GM12873 (cell line): ENCODE data around the gene GABBR2.

Experiments
- TF ChIP-seq, protein P1 (sequence below): IDR thresholded peaks from 2 replicates; pipeline ENCODE4 v1.5.1; 2012; ENCODE audit warnings: low read depth, mild to moderate bottlenecking, moderate library complexity, low read length, control low read depth; ENCODE audit not compliant: insufficient read depth; ENCODE audit errors: missing control alignments

The GABBR2 gene

DNA sequence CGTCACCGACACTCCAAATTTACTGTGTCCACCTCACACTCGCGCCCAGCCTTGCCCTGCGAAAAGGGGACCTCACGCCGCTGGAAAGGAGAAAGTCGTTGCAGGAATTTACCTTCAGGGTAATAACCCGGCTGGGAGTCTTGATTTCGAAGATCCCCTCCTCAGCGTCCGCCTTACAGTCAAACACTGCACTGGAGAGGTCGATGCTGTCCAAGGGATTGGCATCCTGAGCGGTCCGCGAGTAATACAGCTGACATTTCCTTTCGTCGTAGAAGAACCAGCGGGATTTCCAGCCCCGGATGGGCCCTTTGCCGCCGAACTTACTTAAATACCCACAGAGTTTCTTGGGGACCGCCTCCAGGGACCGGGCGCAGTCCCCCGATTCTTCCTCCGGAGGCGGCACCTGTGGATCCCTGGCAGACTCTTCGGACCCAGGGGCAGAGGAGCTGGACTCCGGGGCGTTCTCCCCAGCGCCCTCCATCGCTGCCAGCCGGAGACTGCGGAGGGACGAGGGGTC, 453.6 kb downstream of the GABBR2 start:
- TF ChIP-seq, protein P1, sequence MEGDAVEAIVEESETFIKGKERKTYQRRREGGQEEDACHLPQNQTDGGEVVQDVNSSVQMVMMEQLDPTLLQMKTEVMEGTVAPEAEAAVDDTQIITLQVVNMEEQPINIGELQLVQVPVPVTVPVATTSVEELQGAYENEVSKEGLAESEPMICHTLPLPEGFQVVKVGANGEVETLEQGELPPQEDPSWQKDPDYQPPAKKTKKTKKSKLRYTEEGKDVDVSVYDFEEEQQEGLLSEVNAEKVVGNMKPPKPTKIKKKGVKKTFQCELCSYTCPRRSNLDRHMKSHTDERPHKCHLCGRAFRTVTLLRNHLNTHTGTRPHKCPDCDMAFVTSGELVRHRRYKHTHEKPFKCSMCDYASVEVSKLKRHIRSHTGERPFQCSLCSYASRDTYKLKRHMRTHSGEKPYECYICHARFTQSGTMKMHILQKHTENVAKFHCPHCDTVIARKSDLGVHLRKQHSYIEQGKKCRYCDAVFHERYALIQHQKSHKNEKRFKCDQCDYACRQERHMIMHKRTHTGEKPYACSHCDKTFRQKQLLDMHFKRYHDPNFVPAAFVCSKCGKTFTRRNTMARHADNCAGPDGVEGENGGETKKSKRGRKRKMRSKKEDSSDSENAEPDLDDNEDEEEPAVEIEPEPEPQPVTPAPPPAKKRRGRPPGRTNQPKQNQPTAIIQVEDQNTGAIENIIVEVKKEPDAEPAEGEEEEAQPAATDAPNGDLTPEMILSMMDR = no peak

DNA sequence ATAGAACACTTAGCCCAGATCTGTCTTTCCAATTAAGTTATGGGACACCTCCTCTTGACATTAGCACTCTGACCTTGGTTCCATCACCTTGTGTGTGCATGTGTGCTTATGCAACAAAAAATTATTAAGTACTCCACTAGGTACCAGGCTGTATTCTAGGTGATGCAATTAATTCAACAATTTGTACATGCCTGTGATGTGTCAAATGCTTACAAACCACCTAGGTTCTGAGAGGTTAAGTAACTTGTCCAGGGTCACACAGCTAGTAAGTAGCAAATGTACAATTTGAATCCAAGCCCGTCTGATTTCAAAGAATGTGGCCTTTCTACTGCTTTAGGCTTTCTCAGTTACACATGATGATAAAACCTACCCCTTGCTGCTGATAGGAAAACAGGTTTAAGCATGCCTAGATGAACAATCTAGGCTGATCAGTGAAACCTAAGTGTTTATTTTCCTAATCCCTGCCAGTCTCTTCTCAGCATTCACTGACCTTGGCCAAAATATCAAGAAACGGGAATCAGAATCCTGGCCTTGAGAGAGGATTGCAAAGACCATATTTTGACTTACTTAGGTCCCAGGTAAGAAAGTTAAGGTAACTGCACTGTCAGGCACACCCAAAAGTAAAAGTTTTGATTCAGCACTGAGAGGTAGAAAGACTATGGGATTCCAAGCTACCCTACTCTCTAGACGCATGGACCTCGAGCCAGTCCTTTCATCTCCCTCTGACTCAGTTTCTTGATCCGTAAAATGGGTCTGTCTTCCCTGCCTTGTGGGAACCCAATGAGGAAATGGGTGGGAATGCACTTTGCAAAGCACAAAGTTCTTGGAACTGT, 454.3 kb downstream of the GABBR2 start:
- TF ChIP-seq, protein P1 = no peak

DNA sequence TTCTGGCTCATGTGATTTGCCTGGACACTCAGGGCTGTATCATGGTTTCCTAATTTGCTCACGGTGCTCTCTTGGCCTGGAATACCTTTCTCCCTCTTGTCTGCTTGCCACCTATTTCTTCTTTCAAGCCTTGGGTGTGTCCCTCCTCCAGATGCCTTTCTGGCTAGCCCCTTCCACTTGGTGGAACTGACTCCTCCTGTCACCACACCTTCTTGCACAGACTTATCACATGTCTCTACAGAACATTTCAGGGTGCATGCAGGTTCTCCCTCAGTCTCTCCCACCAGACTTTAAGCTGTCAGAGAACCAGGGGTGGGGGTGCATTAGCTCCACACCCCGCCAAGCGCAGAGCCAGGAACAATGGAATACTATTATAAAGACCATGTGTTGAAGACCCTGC, 455.2 kb downstream of the GABBR2 start:
- TF ChIP-seq, protein P1 = no peak

DNA sequence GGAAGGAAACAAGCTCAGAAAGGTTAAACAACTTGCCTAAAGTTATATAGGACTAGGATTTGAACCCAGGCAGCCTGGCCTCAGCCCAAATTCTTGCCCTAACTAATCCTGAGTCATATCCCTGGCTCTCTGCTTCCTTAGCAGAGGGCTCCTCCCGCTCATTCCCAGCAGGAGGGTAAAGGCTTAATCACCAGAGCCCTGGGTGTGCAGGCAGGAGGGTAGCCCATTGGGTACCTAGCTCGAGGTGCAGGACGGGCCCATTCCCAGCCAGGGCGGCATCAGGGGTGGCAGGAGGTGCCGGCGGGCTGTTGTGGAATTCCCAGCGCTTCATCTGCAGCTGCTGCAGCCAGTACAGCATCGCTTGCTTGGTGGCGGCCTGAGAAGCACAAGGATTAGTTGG, 457.2 kb downstream of the GABBR2 start:
- TF ChIP-seq, protein P1 = no peak

DNA sequence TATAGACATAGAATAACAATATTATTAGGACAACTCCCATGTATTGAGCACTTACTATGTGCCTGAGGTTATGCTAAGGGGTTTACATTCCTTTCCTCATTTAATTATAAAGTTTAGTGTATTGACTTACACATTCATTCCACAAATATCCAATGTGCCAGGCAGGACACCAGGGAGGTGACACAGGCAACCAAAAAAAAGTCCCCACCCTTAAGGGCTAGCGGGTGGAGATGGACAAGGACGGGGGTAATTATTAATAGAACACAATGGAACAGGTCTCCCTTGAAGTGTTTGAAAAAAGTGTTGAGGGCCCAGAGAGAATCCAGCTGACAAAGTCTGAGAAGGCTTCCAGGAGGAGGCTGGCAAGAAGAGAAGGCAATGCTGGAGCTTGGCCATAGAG, 459.0 kb downstream of the GABBR2 start:
- TF ChIP-seq, protein P1 = no peak

DNA sequence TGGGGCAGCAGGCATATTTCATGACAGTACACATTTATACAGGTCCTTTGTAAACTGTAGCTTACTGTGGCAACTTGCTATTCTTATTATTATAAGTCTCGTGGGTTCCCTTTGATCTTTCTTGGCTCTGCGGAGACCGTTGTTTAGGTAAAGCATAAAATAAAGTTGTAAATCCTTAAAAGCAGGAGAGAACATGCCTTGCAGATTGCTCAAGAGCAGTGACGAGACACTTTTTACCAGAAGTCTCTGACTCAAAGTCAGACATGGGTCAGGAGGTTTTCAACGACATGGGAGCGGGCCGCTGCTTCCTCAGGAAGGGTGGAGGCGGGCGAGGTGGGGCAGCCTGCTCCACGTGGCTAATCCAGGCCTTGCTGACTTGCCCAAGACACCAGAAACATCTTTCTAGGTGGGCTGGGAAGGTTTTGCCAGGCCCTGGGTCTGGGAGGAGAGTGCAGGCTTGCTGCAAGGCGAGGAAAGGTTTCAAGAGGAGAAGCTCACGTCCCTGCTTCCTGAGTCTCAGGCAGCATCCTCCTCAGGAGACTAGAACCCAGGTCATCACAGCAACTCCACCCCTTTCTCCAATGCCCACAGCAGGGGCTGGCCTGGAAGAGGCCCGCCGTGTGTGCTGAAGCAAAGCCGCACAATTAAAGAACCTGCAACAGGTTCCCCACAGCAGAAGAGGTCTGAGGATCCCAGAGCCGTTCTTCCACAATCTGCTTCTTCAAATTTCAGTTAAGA, 459.8 kb downstream of the GABBR2 start:
- TF ChIP-seq, protein P1 = no peak

DNA sequence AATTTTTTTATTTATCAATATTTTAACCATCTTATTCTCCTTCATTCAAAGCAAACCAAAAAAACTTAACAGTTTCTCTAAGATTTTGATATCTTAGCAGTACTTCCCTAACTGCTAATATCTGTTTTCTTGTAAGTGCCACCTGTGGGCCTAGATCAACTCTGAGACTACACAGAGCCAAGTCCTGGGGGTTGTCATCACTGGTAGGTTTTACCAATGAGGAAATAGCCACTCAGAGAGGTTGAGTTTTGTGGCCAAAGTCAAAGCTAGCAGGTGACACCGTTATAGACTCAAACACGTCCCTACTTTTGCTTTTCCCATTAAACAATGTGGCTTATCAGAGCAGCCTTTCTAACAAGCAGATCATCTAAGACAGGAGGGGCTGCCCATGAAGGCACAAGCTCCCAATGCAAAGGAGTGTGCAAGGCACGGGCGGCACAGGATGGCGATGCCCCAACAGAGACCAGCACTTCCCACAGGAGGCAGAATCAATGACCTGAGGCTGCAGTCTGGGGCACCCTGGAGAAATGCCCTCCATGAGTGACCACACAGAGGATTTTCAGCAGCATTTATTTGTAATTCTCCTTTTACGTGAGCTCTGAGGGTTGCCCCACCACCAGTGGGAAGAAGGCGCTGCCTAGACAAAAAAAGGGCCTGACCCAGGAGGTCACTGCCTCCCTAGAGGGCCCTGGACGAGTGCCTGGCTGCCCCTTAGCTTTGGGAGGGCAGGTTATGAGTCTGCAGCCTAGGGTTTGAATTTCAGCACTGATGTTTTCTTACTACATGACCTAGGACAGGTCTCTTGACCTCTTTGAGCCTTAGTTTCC, 460.7 kb downstream of the GABBR2 start:
- TF ChIP-seq, protein P1 = no peak
